Liver (tissue), 9 donors: ENCODE measurements around the gene ACSS1. TPM values are rescaled to one million over a fixed set of nuclear protein-coding genes. Genes with fewer than 3 reads are reported as not detected.
A peak's percentile ranks its signal among the peaks of the same experiment; 100 is the strongest.

Source experiments
- DNase-seq: peaks from one replicate; pipeline ENCODE4 v3.0.0-alpha.2; 2017; ENCODE audit warnings: low spot score
- H3K27ac ChIP-seq, 2 donors: one replicate each; pipeline ENCODE4 v1.7.0; 2013; ENCODE audit warnings: inconsistent platforms in 2 of 2, low read length in 2 of 2, control low read depth in 1 of 2, low read depth in 1 of 2, mild to moderate bottlenecking in 1 of 2
- H3K27me3 ChIP-seq, 4 donors: one replicate each; pipeline versions ENCODE4 v1.6.1 to v1.7.0; 2013; ENCODE audit warnings: low read length in 3 of 4, inconsistent platforms in 1 of 4, mild to moderate bottlenecking in 1 of 4, moderate library complexity in 1 of 4; ENCODE audit not compliant: control insufficient read depth in 4 of 4, insufficient read depth in 4 of 4
- H3K36me3 ChIP-seq, 4 donors: one replicate each; pipeline versions ENCODE4 v1.6.1 to v1.7.0; 2013; ENCODE audit warnings: low read length in 3 of 4, mild to moderate bottlenecking in 3 of 4, low read depth in 1 of 4, moderate library complexity in 1 of 4; ENCODE audit not compliant: control insufficient read depth in 4 of 4, insufficient read depth in 3 of 4
- H3K4me1 ChIP-seq, 4 donors: one replicate each; pipeline versions ENCODE4 v1.6.1 to v1.7.0; 2013; ENCODE audit warnings: low read length in 3 of 4, mild to moderate bottlenecking in 3 of 4, moderate library complexity in 1 of 4; ENCODE audit not compliant: control insufficient read depth in 4 of 4, insufficient read depth in 4 of 4
- H3K4me3 ChIP-seq, 3 donors: one replicate each; pipeline versions ENCODE4 v1.6.1 to v1.7.0; 2013; ENCODE audit warnings: low read length in 3 of 3, control low read depth in 1 of 3, low read depth in 1 of 3, mild to moderate bottlenecking in 1 of 3
- H3K9ac ChIP-seq, 2 donors: one replicate each; pipeline ENCODE4 v1.7.0; 2013; ENCODE audit warnings: low read length in 2 of 2, mild to moderate bottlenecking in 2 of 2, moderate library complexity in 2 of 2, control low read depth in 1 of 2, low read depth in 1 of 2
- H3K9me3 ChIP-seq, 4 donors: one replicate each; pipeline versions ENCODE4 v1.6.1 to v1.7.0; 2013; ENCODE audit warnings: low read length in 3 of 4; ENCODE audit not compliant: control insufficient read depth in 4 of 4
- EGR1 ChIP-seq, 2 donors: IDR thresholded peaks; 2 replicates each; pipeline ENCODE4 v1.6.1; 2016 to 2018; ENCODE audit warnings: antibody characterized with exemption in 2 of 2, low read depth in 2 of 2
- FOXA1 ChIP-seq: IDR thresholded peaks from 2 replicates; pipeline ENCODE4 v1.6.1; 2016; ENCODE audit warnings: antibody characterized with exemption
- FOXA2 ChIP-seq: IDR thresholded peaks from 2 replicates; pipeline ENCODE4 v1.6.1; 2016; ENCODE audit warnings: antibody characterized with exemption
- GABPA ChIP-seq, 2 donors: IDR thresholded peaks in 1 of 2; conservative IDR thresholded peaks in 1 of 2; 2 replicates each; pipeline ENCODE4 v1.6.1; 2016; ENCODE audit warnings: antibody characterized with exemption in 2 of 2, mild to moderate bottlenecking in 1 of 2, moderate library complexity in 1 of 2
- HNF4A ChIP-seq, 2 donors: conservative IDR thresholded peaks; 2 replicates each; pipeline ENCODE4 v1.6.1; 2016; ENCODE audit warnings: antibody characterized with exemption in 2 of 2, mild to moderate bottlenecking in 2 of 2
- HNF4G ChIP-seq: IDR thresholded peaks from 2 replicates; pipeline ENCODE4 v1.6.1; 2016; ENCODE audit warnings: antibody characterized with exemption
- JUND ChIP-seq, 2 donors: IDR thresholded peaks; 2 replicates each; pipeline ENCODE4 v1.6.1; 2016; ENCODE audit warnings: antibody characterized with exemption in 2 of 2
- NR2F2 ChIP-seq: IDR thresholded peaks from 2 replicates; pipeline ENCODE4 v1.6.1; 2016; ENCODE audit warnings: antibody characterized with exemption
- RAD21 ChIP-seq, 2 donors: IDR thresholded peaks; 2 replicates each; pipeline ENCODE4 v1.6.1; 2016; ENCODE audit warnings: antibody characterized with exemption in 2 of 2, mild to moderate bottlenecking in 2 of 2
- RXRA ChIP-seq, 2 donors: IDR thresholded peaks; 2 replicates each; pipeline ENCODE4 v1.6.1; 2017 to 2018; ENCODE audit warnings: antibody characterized with exemption in 2 of 2, mild to moderate bottlenecking in 1 of 2
- SP1 ChIP-seq: IDR thresholded peaks from 2 replicates; pipeline ENCODE4 v1.6.1; 2018; ENCODE audit warnings: antibody characterized with exemption, mild to moderate bottlenecking
- YY1 ChIP-seq: IDR thresholded peaks from 2 replicates; pipeline ENCODE4 v1.6.1; 2016; ENCODE audit warnings: antibody characterized with exemption, mild to moderate bottlenecking
- WGBS: extraction: QIAGEN DNeasy Blood & Tissue Kit; methylation state at CpG from one replicate; pipeline ENCODE4 v1.1.7; 2013; 5-methylcytosine and 5-hydroxymethylcytosine counted together
- polyA plus RNA-seq, 2 donors: library from polyadenylated mRNA; stranded (reverse) in 1 of 2; unstranded in 1 of 2; fragments of 200-250 nt in 1 of 2; fragments of >200 nt in 1 of 2; fragmentation: Nextera tagmentation in 1 of 2; extraction: Ambion mirVana in 1 of 2; gene quantifications; one replicate each; pipeline versions ENCODE4 v1.2.1 to v1.2.3, GENCODE V29; 2013 to 2015
- total RNA-seq, 2 donors: library from RNA; depleted of rRNA; stranded (reverse); fragments of >200 nt; gene quantifications; one replicate each; pipeline ENCODE4 v1.2.3, GENCODE V29; 2014
- TF ChIP-seq, protein P1 (sequence below): fragments of 150-350 bp; IDR thresholded peaks from 2 replicates; pipeline ENCODE4 v1.5.1; 2017; ENCODE audit warnings: improper control_type of control experiment, low read depth, low read length; ENCODE audit not compliant: missing input control
- TF ChIP-seq, protein P2 (sequence below): IDR thresholded peaks from 2 replicates; pipeline ENCODE4 v1.6.1; 2016; ENCODE audit warnings: antibody characterized with exemption
- TF ChIP-seq, protein P3 (sequence below): IDR thresholded peaks from 2 replicates; pipeline ENCODE4 v1.6.1; 2016; ENCODE audit warnings: antibody characterized with exemption
- TF ChIP-seq, protein P4 (sequence below): IDR thresholded peaks from 2 replicates; pipeline ENCODE4 v1.6.1; 2016; ENCODE audit warnings: antibody characterized with exemption, mild to moderate bottlenecking
- TF ChIP-seq, protein P5 (sequence below): IDR thresholded peaks from 2 replicates; pipeline ENCODE4 v1.6.1; 2016; ENCODE audit warnings: antibody characterized with exemption
- donor health status: healthy.
- donor health status: healthy.
- donor health status: healthy.
- donor health status: healthy.
- donor health status: healthy.

Gene ACSS1
- total and polyA plus RNA-seq, 4 donors, result 5.3 to 87.5 (median 22.1) TPM

DNA sequence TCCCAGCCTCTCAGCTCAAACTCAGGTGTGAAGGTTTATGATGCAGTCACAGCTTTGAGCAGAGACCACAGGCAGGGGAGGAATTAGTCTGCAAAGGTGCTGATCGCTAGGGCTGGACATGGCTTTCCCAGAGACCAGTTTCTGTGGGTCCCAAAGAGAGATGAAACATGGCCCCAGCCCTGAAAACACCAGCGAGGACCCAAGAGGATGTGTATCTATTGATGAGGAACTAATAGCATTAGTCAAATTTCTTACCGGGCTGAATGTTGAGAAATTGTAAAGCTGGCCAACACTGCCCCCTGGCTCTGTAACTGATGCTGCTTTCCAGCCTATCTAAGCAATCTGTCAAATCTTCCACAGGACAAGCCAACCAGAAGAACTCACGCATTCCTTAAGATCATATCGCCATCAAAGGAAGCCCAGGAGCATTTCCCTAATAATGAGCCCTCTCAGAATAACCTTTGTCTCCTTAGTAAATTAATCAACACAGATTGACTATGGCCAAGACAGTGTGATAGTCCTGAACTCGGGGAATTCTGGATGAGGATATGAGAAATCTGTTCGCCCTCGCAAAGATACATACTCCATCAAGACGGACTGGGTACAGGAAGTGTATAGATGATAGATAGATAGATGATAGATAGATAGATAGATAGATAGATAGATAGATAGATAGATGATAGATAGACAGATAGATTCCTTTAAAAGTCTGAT lies 7.8 kb upstream of the ACSS1 start:
- no peak overlapping the region for H3K4me3 ChIP-seq
- TF ChIP-seq, protein P1, sequence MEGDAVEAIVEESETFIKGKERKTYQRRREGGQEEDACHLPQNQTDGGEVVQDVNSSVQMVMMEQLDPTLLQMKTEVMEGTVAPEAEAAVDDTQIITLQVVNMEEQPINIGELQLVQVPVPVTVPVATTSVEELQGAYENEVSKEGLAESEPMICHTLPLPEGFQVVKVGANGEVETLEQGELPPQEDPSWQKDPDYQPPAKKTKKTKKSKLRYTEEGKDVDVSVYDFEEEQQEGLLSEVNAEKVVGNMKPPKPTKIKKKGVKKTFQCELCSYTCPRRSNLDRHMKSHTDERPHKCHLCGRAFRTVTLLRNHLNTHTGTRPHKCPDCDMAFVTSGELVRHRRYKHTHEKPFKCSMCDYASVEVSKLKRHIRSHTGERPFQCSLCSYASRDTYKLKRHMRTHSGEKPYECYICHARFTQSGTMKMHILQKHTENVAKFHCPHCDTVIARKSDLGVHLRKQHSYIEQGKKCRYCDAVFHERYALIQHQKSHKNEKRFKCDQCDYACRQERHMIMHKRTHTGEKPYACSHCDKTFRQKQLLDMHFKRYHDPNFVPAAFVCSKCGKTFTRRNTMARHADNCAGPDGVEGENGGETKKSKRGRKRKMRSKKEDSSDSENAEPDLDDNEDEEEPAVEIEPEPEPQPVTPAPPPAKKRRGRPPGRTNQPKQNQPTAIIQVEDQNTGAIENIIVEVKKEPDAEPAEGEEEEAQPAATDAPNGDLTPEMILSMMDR, result peak; percentile 92
- no peak for TF ChIP-seq FOXA1
- no peak for TF ChIP-seq EGR1 (IDR thresholded peaks at IDR 0.05; ENCODE audit: low read depth in 2 of 2)
- no peak for TF ChIP-seq FOXA2
- peak; percentile 96 to 97 for TF ChIP-seq RAD21 (IDR thresholded peaks at IDR 0.05)
- TF ChIP-seq, protein P2, sequence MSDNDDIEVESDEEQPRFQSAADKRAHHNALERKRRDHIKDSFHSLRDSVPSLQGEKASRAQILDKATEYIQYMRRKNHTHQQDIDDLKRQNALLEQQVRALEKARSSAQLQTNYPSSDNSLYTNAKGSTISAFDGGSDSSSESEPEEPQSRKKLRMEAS, result no peak
- TF ChIP-seq, protein P3, sequence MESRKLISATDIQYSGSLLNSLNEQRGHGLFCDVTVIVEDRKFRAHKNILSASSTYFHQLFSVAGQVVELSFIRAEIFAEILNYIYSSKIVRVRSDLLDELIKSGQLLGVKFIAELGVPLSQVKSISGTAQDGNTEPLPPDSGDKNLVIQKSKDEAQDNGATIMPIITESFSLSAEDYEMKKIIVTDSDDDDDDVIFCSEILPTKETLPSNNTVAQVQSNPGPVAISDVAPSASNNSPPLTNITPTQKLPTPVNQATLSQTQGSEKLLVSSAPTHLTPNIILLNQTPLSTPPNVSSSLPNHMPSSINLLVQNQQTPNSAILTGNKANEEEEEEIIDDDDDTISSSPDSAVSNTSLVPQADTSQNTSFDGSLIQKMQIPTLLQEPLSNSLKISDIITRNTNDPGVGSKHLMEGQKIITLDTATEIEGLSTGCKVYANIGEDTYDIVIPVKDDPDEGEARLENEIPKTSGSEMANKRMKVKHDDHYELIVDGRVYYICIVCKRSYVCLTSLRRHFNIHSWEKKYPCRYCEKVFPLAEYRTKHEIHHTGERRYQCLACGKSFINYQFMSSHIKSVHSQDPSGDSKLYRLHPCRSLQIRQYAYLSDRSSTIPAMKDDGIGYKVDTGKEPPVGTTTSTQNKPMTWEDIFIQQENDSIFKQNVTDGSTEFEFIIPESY, result no peak
- DNase-seq, result peak; percentile 73
- no peak overlapping the region for H3K9ac ChIP-seq
- WGBS, result 26% methylated on average over 9 of the region's 9 CpGs
- no peaks in the 10 kb centered on the region for H3K36me3 ChIP-seq
- H3K4me1 ChIP-seq, result peaks cover 0 to 22% (median 17%) of the 10 kb centered on the region in 4 donors
- peaks cover 0 to 2% (median 0%) of the 10 kb centered on the region in 4 donors for H3K9me3 ChIP-seq
- no peak overlapping the region for H3K27ac ChIP-seq
- no peaks in the 10 kb centered on the region for H3K27me3 ChIP-seq

DNA sequence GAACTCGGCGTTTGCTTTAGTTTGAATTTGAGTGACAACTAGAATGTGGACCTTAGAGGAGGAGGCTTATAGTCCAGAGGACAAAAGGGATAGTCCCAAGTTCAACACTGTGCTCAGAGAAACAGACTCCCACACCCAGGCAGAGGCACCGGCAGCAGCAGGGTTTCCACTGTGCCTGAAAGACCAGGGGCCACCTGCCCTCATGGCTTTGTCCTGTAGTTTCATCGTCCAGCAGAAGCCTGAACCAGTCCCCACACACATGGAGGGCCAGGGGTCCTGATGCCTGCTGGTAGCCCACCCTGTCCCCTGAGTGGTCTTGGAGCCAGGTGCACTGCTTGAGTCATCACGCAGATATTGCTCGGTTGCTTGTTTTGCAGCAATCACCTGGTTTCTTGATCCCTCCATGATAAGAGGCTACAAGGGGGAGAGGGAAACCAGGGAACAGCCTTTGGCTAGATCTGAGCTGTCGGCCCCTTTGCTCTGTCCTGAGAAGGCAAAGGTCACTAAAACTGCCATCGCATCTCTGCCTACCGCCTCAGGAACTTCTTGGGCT lies 7.2 kb upstream of the ACSS1 start:
- TF ChIP-seq, protein P1, result no peak
- TF ChIP-seq HNF4A (conservative IDR thresholded peaks at IDR 0.05) (peak; percentile 58 to 91), YY1 (no peak), FOXA1 (no peak), FOXA2 (no peak), RXRA (IDR thresholded peaks at IDR 0.05) (no peak), HNF4G (peak; percentile 49), EGR1 (IDR thresholded peaks at IDR 0.05; ENCODE audit: low read depth in 2 of 2) (no peak), NR2F2 (no peak), JUND (IDR thresholded peaks at IDR 0.05) (no peak), RAD21 (IDR thresholded peaks at IDR 0.05) (no peak), SP1 (no peak), GABPA (IDR thresholded peaks at IDR 0.05 in 1 of 2, conservative IDR thresholded peaks at IDR 0.05 in 1 of 2) (no peak)
- TF ChIP-seq, protein P3, result no peak
- TF ChIP-seq, protein P4, sequence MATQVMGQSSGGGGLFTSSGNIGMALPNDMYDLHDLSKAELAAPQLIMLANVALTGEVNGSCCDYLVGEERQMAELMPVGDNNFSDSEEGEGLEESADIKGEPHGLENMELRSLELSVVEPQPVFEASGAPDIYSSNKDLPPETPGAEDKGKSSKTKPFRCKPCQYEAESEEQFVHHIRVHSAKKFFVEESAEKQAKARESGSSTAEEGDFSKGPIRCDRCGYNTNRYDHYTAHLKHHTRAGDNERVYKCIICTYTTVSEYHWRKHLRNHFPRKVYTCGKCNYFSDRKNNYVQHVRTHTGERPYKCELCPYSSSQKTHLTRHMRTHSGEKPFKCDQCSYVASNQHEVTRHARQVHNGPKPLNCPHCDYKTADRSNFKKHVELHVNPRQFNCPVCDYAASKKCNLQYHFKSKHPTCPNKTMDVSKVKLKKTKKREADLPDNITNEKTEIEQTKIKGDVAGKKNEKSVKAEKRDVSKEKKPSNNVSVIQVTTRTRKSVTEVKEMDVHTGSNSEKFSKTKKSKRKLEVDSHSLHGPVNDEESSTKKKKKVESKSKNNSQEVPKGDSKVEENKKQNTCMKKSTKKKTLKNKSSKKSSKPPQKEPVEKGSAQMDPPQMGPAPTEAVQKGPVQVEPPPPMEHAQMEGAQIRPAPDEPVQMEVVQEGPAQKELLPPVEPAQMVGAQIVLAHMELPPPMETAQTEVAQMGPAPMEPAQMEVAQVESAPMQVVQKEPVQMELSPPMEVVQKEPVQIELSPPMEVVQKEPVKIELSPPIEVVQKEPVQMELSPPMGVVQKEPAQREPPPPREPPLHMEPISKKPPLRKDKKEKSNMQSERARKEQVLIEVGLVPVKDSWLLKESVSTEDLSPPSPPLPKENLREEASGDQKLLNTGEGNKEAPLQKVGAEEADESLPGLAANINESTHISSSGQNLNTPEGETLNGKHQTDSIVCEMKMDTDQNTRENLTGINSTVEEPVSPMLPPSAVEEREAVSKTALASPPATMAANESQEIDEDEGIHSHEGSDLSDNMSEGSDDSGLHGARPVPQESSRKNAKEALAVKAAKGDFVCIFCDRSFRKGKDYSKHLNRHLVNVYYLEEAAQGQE, result no peak
- TF ChIP-seq, protein P2, result no peak
- TF ChIP-seq, protein P5, sequence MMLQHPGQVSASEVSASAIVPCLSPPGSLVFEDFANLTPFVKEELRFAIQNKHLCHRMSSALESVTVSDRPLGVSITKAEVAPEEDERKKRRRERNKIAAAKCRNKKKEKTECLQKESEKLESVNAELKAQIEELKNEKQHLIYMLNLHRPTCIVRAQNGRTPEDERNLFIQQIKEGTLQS, result no peak
- 33% methylated on average over 9 of the region's 9 CpGs for WGBS
- Histone ChIP-seq H3K9ac (no peak overlapping the region), H3K4me1 (peaks cover 0 to 22% (median 17%) of the 10 kb centered on the region in 4 donors), H3K27ac (no peak overlapping the region), H3K4me3 (no peak overlapping the region), H3K36me3 (no peaks in the 10 kb centered on the region), H3K27me3 (no peaks in the 10 kb centered on the region), H3K9me3 (peaks cover 0 to 2% (median 0%) of the 10 kb centered on the region in 4 donors)
- DNase-seq, result no peak
